ENCODE results near the gene ERC2.
A peak's percentile ranks its signal among the peaks of the same experiment; 100 is the strongest.

ERC2 gene

GRCh38 chr3:55720614-55721013, 747.7 kb downstream of the ERC2 start:
- no peak overlapping the region for H3K4me3 ChIP-seq (ENCODE audit: low read length, poor library complexity, severe bottlenecking)
- H3K4me1 ChIP-seq (ENCODE audit: insufficient read depth, low read length, poor library complexity, severe bottlenecking) = peaks cover 18% of the 10 kb centered on the region
- TF ChIP-seq CTCF (conservative IDR thresholded peaks at IDR 0.05; ENCODE audit: low read length) = peak; percentile 66
- no peak for TF ChIP-seq EZH2phosphoT487 (IDR thresholded peaks at IDR 0.05; ENCODE audit: borderline replicate concordance)
- H3K36me3 ChIP-seq (ENCODE audit: insufficient read depth, low read length) = no peaks in the 10 kb centered on the region
- H3K4me2 ChIP-seq (ENCODE audit: low read depth, low read length, poor library complexity, severe bottlenecking) = no peak overlapping the region
- no peak overlapping the region for H2AFZ ChIP-seq (ENCODE audit: low read length)
- H4K20me1 ChIP-seq (ENCODE audit: insufficient read depth, low read length, poor library complexity, severe bottlenecking) = no peaks in the 10 kb centered on the region
- no peaks in the 10 kb centered on the region for H3K9me2 ChIP-seq (replicated peaks; ENCODE audit: low read depth, low read length)
- no peak overlapping the region for H3K9ac ChIP-seq (ENCODE audit: low read depth, low read length, poor library complexity, severe bottlenecking)
- H3K9me3 ChIP-seq (ENCODE audit: insufficient read depth, low read depth, low read length) = no peaks in the 10 kb centered on the region
- no peaks in the 10 kb centered on the region for H3K79me2 ChIP-seq (ENCODE audit: insufficient read depth, low read length)
- no peaks in the 10 kb centered on the region for H3K27me3 ChIP-seq (ENCODE audit: insufficient read depth, low read length, poor library complexity, severe bottlenecking)
- no peaks in the 10 kb centered on the region for H3F3A ChIP-seq (ENCODE audit: low read depth)

- H3K36me3 ChIP-seq (ENCODE audit: insufficient read depth, low read length) = no peaks in the 10 kb centered on the region
- H3K4me1 ChIP-seq (ENCODE audit: insufficient read depth, low read length, poor library complexity, severe bottlenecking) = peaks cover 18% of the 10 kb centered on the region
- no peaks in the 10 kb centered on the region for H3F3A ChIP-seq (ENCODE audit: low read depth)
- H3K9me2 ChIP-seq (replicated peaks; ENCODE audit: low read depth, low read length) = no peaks in the 10 kb centered on the region
- no peaks in the 10 kb centered on the region for H3K27me3 ChIP-seq (ENCODE audit: insufficient read depth, low read length, poor library complexity, severe bottlenecking)
- no peak overlapping the region for H3K9ac ChIP-seq (ENCODE audit: low read depth, low read length, poor library complexity, severe bottlenecking)
- no peak overlapping the region for H3K4me3 ChIP-seq (ENCODE audit: low read length, poor library complexity, severe bottlenecking)
- H3K79me2 ChIP-seq (ENCODE audit: insufficient read depth, low read length) = no peaks in the 10 kb centered on the region
- no peaks in the 10 kb centered on the region for H3K9me3 ChIP-seq (ENCODE audit: insufficient read depth, low read depth, low read length)
- no peak overlapping the region for H2AFZ ChIP-seq (ENCODE audit: low read length)
- TF ChIP-seq CTCF (conservative IDR thresholded peaks at IDR 0.05; ENCODE audit: low read length) (no peak), EZH2phosphoT487 (IDR thresholded peaks at IDR 0.05; ENCODE audit: borderline replicate concordance) (no peak)
- H3K4me2 ChIP-seq (ENCODE audit: low read depth, low read length, poor library complexity, severe bottlenecking) = no peak overlapping the region
- no peaks in the 10 kb centered on the region for H4K20me1 ChIP-seq (ENCODE audit: insufficient read depth, low read length, poor library complexity, severe bottlenecking)
Observed at GRCh38 chr3:55719508-55719907, 748.8 kb downstream of the ERC2 start.

GRCh38 chr3:55719006-55719405, 749.3 kb downstream of the ERC2 start:
- Histone ChIP-seq H3F3A (ENCODE audit: low read depth) (no peaks in the 10 kb centered on the region), H4K20me1 (ENCODE audit: insufficient read depth, low read length, poor library complexity, severe bottlenecking) (no peaks in the 10 kb centered on the region), H3K9me2 (replicated peaks; ENCODE audit: low read depth, low read length) (no peaks in the 10 kb centered on the region), H3K27me3 (ENCODE audit: insufficient read depth, low read length, poor library complexity, severe bottlenecking) (no peaks in the 10 kb centered on the region), H3K4me2 (ENCODE audit: low read depth, low read length, poor library complexity, severe bottlenecking) (no peak overlapping the region), H3K9ac (ENCODE audit: low read depth, low read length, poor library complexity, severe bottlenecking) (no peak overlapping the region), H3K4me1 (ENCODE audit: insufficient read depth, low read length, poor library complexity, severe bottlenecking) (peaks cover 18% of the 10 kb centered on the region), H3K4me3 (ENCODE audit: low read length, poor library complexity, severe bottlenecking) (no peak overlapping the region), H3K9me3 (ENCODE audit: insufficient read depth, low read depth, low read length) (no peaks in the 10 kb centered on the region), H3K36me3 (ENCODE audit: insufficient read depth, low read length) (no peaks in the 10 kb centered on the region), H3K79me2 (ENCODE audit: insufficient read depth, low read length) (no peaks in the 10 kb centered on the region), H2AFZ (ENCODE audit: low read length) (no peak overlapping the region)
- TF ChIP-seq EZH2phosphoT487 (IDR thresholded peaks at IDR 0.05; ENCODE audit: borderline replicate concordance) (no peak), CTCF (conservative IDR thresholded peaks at IDR 0.05; ENCODE audit: low read length) (no peak)
